A549 (cell line): ENCODE results near the gene GGA1.

Experiments
- BHLHE40 ChIP-seq: IDR thresholded peaks from 2 replicates; pipeline ENCODE4 v1.6.1; 2012; ENCODE audit warnings: low read depth, low read length, inconsistent platforms
- CBX8 ChIP-seq: fragments of 200-600 bp; sonication (generic); IDR thresholded peaks from 2 replicates; pipeline ENCODE4 v1.6.1; 2016
- CEBPB ChIP-seq, 2 experiments: fragments of >200 bp in 1 of 2; sonication (Bioruptor Twin) in 1 of 2; formaldehyde crosslinking in 1 of 2; IDR thresholded peaks; 2 replicates each; pipeline ENCODE4 v1.6.1; 2012 to 2016
- CHD4 ChIP-seq: fragments of 200-600 bp; sonication (generic); IDR thresholded peaks from 2 replicates; pipeline ENCODE4 v1.6.1; 2016; ENCODE audit warnings: antibody characterized with exemption, mild to moderate bottlenecking, borderline replicate concordance
- CTCF ChIP-seq: fragments of >200 bp; sonication (Bioruptor Twin); formaldehyde crosslinking; IDR thresholded peaks from 3 replicates; pipeline ENCODE4 v1.5.1; 2016
- EP300 ChIP-seq, 2 experiments: fragments of >200 bp; sonication (Bioruptor Twin); formaldehyde crosslinking; IDR thresholded peaks; 2 replicates in 1 of 2; 3 replicates in 1 of 2; pipeline ENCODE4 v1.6.1; 2016 to 2017
- ESRRA ChIP-seq: fragments of 150-350 bp; IDR thresholded peaks from 2 replicates; pipeline ENCODE4 v1.6.1; 2014; ENCODE audit warnings: mild to moderate bottlenecking, low read length, borderline replicate concordance
- HDAC2 ChIP-seq: fragments of 200-600 bp; sonication (generic); IDR thresholded peaks from 2 replicates; pipeline ENCODE4 v1.6.1; 2016
- MAZ ChIP-seq: fragments of 150-350 bp; IDR thresholded peaks from 2 replicates; pipeline ENCODE4 v1.6.1; 2014; ENCODE audit warnings: antibody characterized with exemption, low read depth, low read length, borderline replicate concordance
- PHF8 ChIP-seq: fragments of 200-600 bp; sonication (generic); IDR thresholded peaks from 2 replicates; pipeline ENCODE4 v1.6.1; 2016; ENCODE audit warnings: low read depth, mild to moderate bottlenecking, antibody characterized with exemption, moderate library complexity, borderline replicate concordance
- POLR2A ChIP-seq: IDR thresholded peaks from 2 replicates; pipeline ENCODE4 v1.6.1; 2012; ENCODE audit warnings: mild to moderate bottlenecking, low read length
- POLR2AphosphoS2 ChIP-seq: conservative IDR thresholded peaks from 2 replicates; pipeline ENCODE4 v1.6.1; 2012; ENCODE audit warnings: low read length, improper control_type of control experiment, inconsistent platforms

- TF ChIP-seq CBX8, result no peak
- TF ChIP-seq CTCF, result no peak
- no peak for TF ChIP-seq POLR2A
- no peak for TF ChIP-seq MAZ
- TF ChIP-seq CHD4, result no peak
- no peak for TF ChIP-seq PHF8
- TF ChIP-seq ESRRA, result no peak
- no peak for TF ChIP-seq POLR2AphosphoS2
- TF ChIP-seq EP300 (IDR thresholded peaks at IDR 0.05), result no peak
- no peak for TF ChIP-seq HDAC2
- TF ChIP-seq CEBPB (IDR thresholded peaks at IDR 0.05), result no peak
- TF ChIP-seq BHLHE40, result no peak
Measured at GRCh38 chr22:37662039-37662438, 53.4 kb downstream of the GGA1 start.
